Thoracic aorta (tissue), 2 donors: ENCODE results near the gene STEAP4. TPM values are rescaled to one million over a fixed set of nuclear protein-coding genes. Genes with fewer than 3 reads are reported as not detected.

Experiments used
- ATAC-seq: fragments of 150-250 bp; one replicate; pipeline ENCODE4 v1.8.0; 2017; ENCODE audit warnings: low read depth; ENCODE audit not compliant: insufficient number of reproducible peaks, low FRiP score
- DNase-seq: peaks from one replicate; pipeline ENCODE4 v3.0.0-alpha.2; 2020; ENCODE audit warnings: low spot score
- H3K27ac ChIP-seq, 2 donors: fragments of 200-600 bp; sonication (generic); 1 replicate in 1 of 2; 2 replicates in 1 of 2; pipeline ENCODE4 v1.5.1; 2016; ENCODE audit warnings: mild to moderate bottlenecking in 2 of 2, moderate library complexity in 2 of 2
- H3K27me3 ChIP-seq: fragments of 200-600 bp; sonication (generic); replicated peaks from 2 replicates; pipeline ENCODE4 v1.6.0; 2016; ENCODE audit warnings: mild to moderate bottlenecking; ENCODE audit not compliant: insufficient read depth
- H3K36me3 ChIP-seq: fragments of 200-600 bp; sonication (generic); one replicate; pipeline ENCODE4 v1.5.1; 2016
- H3K4me1 ChIP-seq, 2 donors: fragments of 200-600 bp; sonication (generic); 1 replicate in 1 of 2; 2 replicates in 1 of 2; pipeline versions ENCODE4 v1.5.1 to v1.6.0; 2016; ENCODE audit warnings: low read depth in 2 of 2, mild to moderate bottlenecking in 1 of 2; ENCODE audit not compliant: control insufficient read depth in 1 of 2
- H3K4me3 ChIP-seq: fragments of 200-600 bp; sonication (generic); 2 replicates; pipeline ENCODE4 v1.5.1; 2016; ENCODE audit warnings: mild to moderate bottlenecking
- H3K9me3 ChIP-seq: fragments of 200-600 bp; sonication (generic); 2 replicates; pipeline ENCODE4 v1.5.1; 2016
- CTCF ChIP-seq: fragments of 200-600 bp; sonication (generic); IDR thresholded peaks from one replicate; pipeline ENCODE4 v1.5.1; 2019; ENCODE audit warnings: antibody characterized with exemption
- total RNA-seq, 2 donors: library from RNA; depleted of rRNA; stranded (reverse); fragments of >200 nt; gene quantifications; one replicate each; pipeline versions ENCODE4 v1.1.0 to v1.2.3, GENCODE V29; 2016

STEAP4 gene
- total RNA-seq, 2 donors from 2014 or later, result 127 to 286 TPM

- Histone ChIP-seq H3K27ac (no peak overlapping the region), H3K9me3 (no peaks in the 10 kb centered on the region), H3K36me3 (no peaks in the 10 kb centered on the region), H3K4me3 (no peak overlapping the region), H3K4me1 (peaks cover 0 to 4% of the 10 kb centered on the region in 2 donors), H3K27me3 (no peaks in the 10 kb centered on the region)
- ATAC-seq (no peak), DNase-seq (no peak)
- no peak for TF ChIP-seq CTCF
These were observed 15.5 kb upstream of the STEAP4 start for GRCh38 chr7:88322151-88322550.

- TF ChIP-seq CTCF, result no peak
- H3K27me3 ChIP-seq, result no peaks in the 10 kb centered on the region
- H3K36me3 ChIP-seq, result no peaks in the 10 kb centered on the region
- H3K27ac ChIP-seq, result no peak overlapping the region
- no peak for DNase-seq
- no peak for ATAC-seq
- H3K4me1 ChIP-seq, result peaks cover 0 to 4% of the 10 kb centered on the region in 2 donors
- H3K4me3 ChIP-seq, result no peak overlapping the region
- H3K9me3 ChIP-seq, result no peaks in the 10 kb centered on the region
These were observed 15.0 kb upstream of the STEAP4 start for GRCh38 chr7:88321694-88322093.

- DNase-seq, result no peak
- H3K27ac ChIP-seq, result no peak overlapping the region
- H3K36me3 ChIP-seq, result no peaks in the 10 kb centered on the region
- no peak for TF ChIP-seq CTCF
- ATAC-seq, result no peak
- H3K4me1 ChIP-seq, result peaks cover 0 to 4% of the 10 kb centered on the region in 2 donors
- no peaks in the 10 kb centered on the region for H3K27me3 ChIP-seq
- H3K4me3 ChIP-seq, result no peak overlapping the region
- H3K9me3 ChIP-seq, result no peaks in the 10 kb centered on the region
These were observed 11.5 kb upstream of the STEAP4 start for GRCh38 chr7:88318196-88318595.

- Histone ChIP-seq H3K27ac (no peak overlapping the region), H3K9me3 (no peaks in the 10 kb centered on the region), H3K4me3 (no peak overlapping the region), H3K36me3 (no peaks in the 10 kb centered on the region), H3K27me3 (no peaks in the 10 kb centered on the region), H3K4me1 (peaks cover under 1 to 7% of the 10 kb centered on the region in 2 donors)
- DNase-seq (no peak), ATAC-seq (no peak)
- no peak for TF ChIP-seq CTCF
These were observed 10.7 kb upstream of the STEAP4 start for GRCh38 chr7:88317422-88317821.

GRCh38 chr7:88316456-88316855 lies 9.8 kb upstream of the STEAP4 start:
- Histone ChIP-seq H3K36me3 (no peaks in the 10 kb centered on the region), H3K4me3 (no peak overlapping the region), H3K27ac (no peak overlapping the region), H3K9me3 (no peaks in the 10 kb centered on the region), H3K4me1 (peaks cover 10 to 15% of the 10 kb centered on the region in 2 donors), H3K27me3 (no peaks in the 10 kb centered on the region)
- ATAC-seq, result no peak
- TF ChIP-seq CTCF, result no peak
- DNase-seq, result no peak
